GM12891 (cell line): ENCODE data around the gene TIGD3.

Source experiments
- PAX5 ChIP-seq: IDR thresholded peaks from 2 replicates; pipeline ENCODE4 v1.6.1; 2011; ENCODE audit warnings: low read length, moderate library complexity, mild to moderate bottlenecking; ENCODE audit not compliant: insufficient read depth, severe bottlenecking
- POLR2A ChIP-seq: IDR thresholded peaks from 2 replicates; pipeline ENCODE4 v1.6.1; 2011; ENCODE audit warnings: low read depth, low read length, control low read depth
- POLR2AphosphoS5 ChIP-seq: IDR thresholded peaks from 2 replicates; pipeline ENCODE4 v1.6.1; 2011; ENCODE audit warnings: low read depth, low read length, control low read depth
- TAF1 ChIP-seq: IDR thresholded peaks from 2 replicates; pipeline ENCODE4 v1.6.1; 2011; ENCODE audit warnings: low read depth, low read length, control low read depth

- no peak for TF ChIP-seq POLR2A
- TF ChIP-seq POLR2AphosphoS5 = no peak
- TF ChIP-seq TAF1 = no peak
- TF ChIP-seq PAX5 = no peak
These were observed 45.9 kb downstream of the TIGD3 start for GRCh38 chr11:65400307-65401072.
